Nephron progenitor cell (in vitro differentiated cells): ENCODE data around the gene ASB10.

Experiments used
- DNase-seq: peaks from one replicate; pipeline ENCODE4 v3.0.0; 2021
- H3K27ac Mint-ChIP-seq: 2 replicates; pipeline ENCODE4 v1.8.0; 2021; ENCODE audit warnings: mild to moderate bottlenecking, moderate library complexity, mixed read lengths
- H3K27me3 Mint-ChIP-seq: 2 replicates; pipeline ENCODE4 v1.8.0; 2021; ENCODE audit warnings: mild to moderate bottlenecking, low read depth, mixed read lengths; ENCODE audit not compliant: poor library complexity
- H3K36me3 Mint-ChIP-seq: 2 replicates; pipeline ENCODE4 v1.8.0; 2021; ENCODE audit warnings: low read depth, mixed read lengths
- H3K4me1 Mint-ChIP-seq: 2 replicates; pipeline ENCODE4 v1.8.0; 2021; ENCODE audit warnings: mixed read lengths
- H3K4me3 Mint-ChIP-seq: 2 replicates; pipeline ENCODE4 v1.8.0; 2021; ENCODE audit warnings: mild to moderate bottlenecking, moderate library complexity, mixed read lengths
- H3K9me3 Mint-ChIP-seq: 2 replicates; pipeline ENCODE4 v1.8.0; 2021; ENCODE audit warnings: mild to moderate bottlenecking, moderate library complexity, mixed read lengths
- CTCF ChIP-seq: fragments of 200-600 bp; sonication (generic); IDR thresholded peaks from 2 replicates; pipeline ENCODE4 v1.5.0; 2021; ENCODE audit warnings: antibody characterized with exemption

Gene ASB10

GRCh38 chr7:151201751-151202150 lies 14.7 kb upstream of the ASB10 start:
- H3K4me1 Mint-ChIP-seq = peaks cover 11% of the 10 kb centered on the region
- DNase-seq = no peak
- no peaks in the 10 kb centered on the region for H3K36me3 Mint-ChIP-seq
- H3K9me3 Mint-ChIP-seq = no peaks in the 10 kb centered on the region
- H3K4me3 Mint-ChIP-seq = no peak overlapping the region
- peaks cover 49% of the 10 kb centered on the region for H3K27me3 Mint-ChIP-seq
- TF ChIP-seq CTCF = no peak
- H3K27ac Mint-ChIP-seq = no peak overlapping the region

GRCh38 chr7:151201344-151201743 lies 14.3 kb upstream of the ASB10 start:
- Mint-ChIP-seq H3K27ac (no peak overlapping the region), H3K27me3 (peaks cover 45% of the 10 kb centered on the region), H3K4me1 (peaks cover 8% of the 10 kb centered on the region), H3K4me3 (no peak overlapping the region), H3K36me3 (no peaks in the 10 kb centered on the region), H3K9me3 (no peaks in the 10 kb centered on the region)
- no peak for TF ChIP-seq CTCF
- DNase-seq = no peak

GRCh38 chr7:151198945-151199848 lies 12.1 kb upstream of the ASB10 start:
- TF ChIP-seq CTCF = no peak
- Mint-ChIP-seq H3K27ac (no peak overlapping the region), H3K36me3 (no peaks in the 10 kb centered on the region), H3K9me3 (no peaks in the 10 kb centered on the region), H3K4me3 (no peak overlapping the region), H3K4me1 (peaks cover 8% of the 10 kb centered on the region), H3K27me3 (peaks cover 28% of the 10 kb centered on the region)
- DNase-seq = no peak

- TF ChIP-seq CTCF = no peak
- peaks cover 8% of the 10 kb centered on the region for H3K4me1 Mint-ChIP-seq
- H3K9me3 Mint-ChIP-seq = no peaks in the 10 kb centered on the region
- H3K4me3 Mint-ChIP-seq = no peak overlapping the region
- no peak for DNase-seq
- H3K27ac Mint-ChIP-seq = no peak overlapping the region
- H3K36me3 Mint-ChIP-seq = no peaks in the 10 kb centered on the region
- H3K27me3 Mint-ChIP-seq = peaks cover 22% of the 10 kb centered on the region
Observed at GRCh38 chr7:151197932-151198331, 10.9 kb upstream of the ASB10 start.

GRCh38 chr7:151195616-151196450 lies 8.8 kb upstream of the ASB10 start:
- peaks cover 8% of the 10 kb centered on the region for H3K4me1 Mint-ChIP-seq

More at GRCh38 chr7:151195616-151196450, 8.8 kb upstream of the ASB10 start:
- H3K27ac Mint-ChIP-seq = no peak overlapping the region
- H3K4me3 Mint-ChIP-seq = no peak overlapping the region
- no peaks in the 10 kb centered on the region for H3K36me3 Mint-ChIP-seq
- no peak for TF ChIP-seq CTCF
- H3K9me3 Mint-ChIP-seq = no peaks in the 10 kb centered on the region
- H3K27me3 Mint-ChIP-seq = peaks cover 11% of the 10 kb centered on the region
- no peak for DNase-seq
